ENCODE results near the gene IP6K1.

The IP6K1 gene

GRCh38 chr3:49681543-49681942 is 104.8 kb downstream of the IP6K1 start:
- H3K4me3 ChIP-seq (ENCODE audit: low read depth, low read length) = no peak overlapping the region
- TF ChIP-seq CTCF (IDR thresholded peaks at IDR 0.05; ENCODE audit: low read depth, low read length) = no peak
- in situ Hi-C loops (cut with HindIII; ENCODE audit: low sequenced_read_pairs) = no loop called here
- DNase-seq (ENCODE audit: low read depth, low spot score) = no peak

DNA sequence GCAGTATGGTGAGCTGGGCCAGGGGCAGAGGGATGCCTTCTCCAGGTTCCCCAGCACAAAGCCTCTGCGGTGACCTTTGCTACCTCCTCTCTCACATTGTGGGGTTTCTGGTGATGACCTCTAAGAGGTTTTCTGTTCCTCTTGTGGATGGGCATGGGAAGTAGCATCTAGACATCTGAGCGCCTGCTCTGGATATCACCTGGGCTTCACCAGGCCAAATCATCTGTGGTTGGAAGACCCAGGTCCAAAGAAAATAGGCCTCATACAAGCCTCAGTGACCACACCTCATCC is 105.2 kb downstream of the IP6K1 start:
- no peak overlapping the region for H3K4me3 ChIP-seq (ENCODE audit: low read depth, low read length)
- no peak for DNase-seq (ENCODE audit: low read depth, low spot score)
- in situ Hi-C loops (cut with HindIII; ENCODE audit: low sequenced_read_pairs) = no loop called here
- no peak for TF ChIP-seq CTCF (IDR thresholded peaks at IDR 0.05; ENCODE audit: low read depth, low read length)

- no peak for TF ChIP-seq CTCF (IDR thresholded peaks at IDR 0.05; ENCODE audit: low read depth, low read length)
- DNase-seq (ENCODE audit: low read depth, low spot score) = no peak
- in situ Hi-C loops (cut with HindIII; ENCODE audit: low sequenced_read_pairs) = no loop called here
- no peak overlapping the region for H3K4me3 ChIP-seq (ENCODE audit: low read depth, low read length)
These were observed 105.7 kb downstream of the IP6K1 start for GRCh38 chr3:49680493-49681231.

GRCh38 chr3:49675912-49676311 is 110.4 kb downstream of the IP6K1 start:
- in situ Hi-C loops (cut with HindIII; ENCODE audit: low sequenced_read_pairs) = no loop called here
- DNase-seq (ENCODE audit: low read depth, low spot score) = no peak
- H3K4me3 ChIP-seq (ENCODE audit: low read depth, low read length) = no peak overlapping the region
- TF ChIP-seq CTCF (IDR thresholded peaks at IDR 0.05; ENCODE audit: low read depth, low read length) = no peak

DNA sequence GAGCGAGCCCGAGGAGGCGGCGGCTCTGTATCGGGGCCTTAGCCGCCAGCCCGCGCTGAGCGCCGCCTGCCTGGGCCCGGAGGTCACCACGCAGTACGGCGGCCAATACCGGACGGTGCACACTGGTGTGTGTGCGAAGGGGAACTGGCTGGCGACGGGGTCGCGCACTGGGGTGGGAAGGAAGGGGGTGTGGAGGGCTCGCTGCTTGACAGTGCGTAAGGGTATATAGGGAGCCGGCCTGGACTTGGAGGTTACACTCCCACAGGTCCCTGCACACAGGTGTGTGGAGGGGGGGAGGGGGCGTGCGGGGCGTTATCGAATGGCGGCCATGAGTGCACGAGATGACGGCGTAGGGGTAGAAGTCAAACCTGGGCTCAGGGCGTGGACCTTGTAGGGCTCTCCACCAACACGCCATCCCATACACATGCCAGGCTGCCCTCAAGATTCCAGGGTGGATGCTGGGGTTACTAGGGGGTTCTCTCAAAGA is 111.8 kb downstream of the IP6K1 start:
- DNase-seq (ENCODE audit: low read depth, low spot score) = no peak

More for the DNA sequence above, 111.8 kb downstream of the IP6K1 start:
- H3K4me3 ChIP-seq (ENCODE audit: low read depth, low read length) = peak overlapping the region; percentile 73
- no peak for TF ChIP-seq CTCF (IDR thresholded peaks at IDR 0.05; ENCODE audit: low read depth, low read length)
- in situ Hi-C loops (cut with HindIII; ENCODE audit: low sequenced_read_pairs) = no loop called here

Measured in astrocyte of the spinal cord (primary cell).